Sigmoid colon (tissue), 4 donors: ENCODE data around the gene MICALL2.

Experiments used
- EP300 ChIP-seq, 4 donors: sonication (generic); formaldehyde crosslinking; IDR thresholded peaks; one replicate each; pipeline ENCODE4 v1.6.1; 2017; ENCODE audit warnings: antibody characterized with exemption in 4 of 4
- POLR2A ChIP-seq, 2 donors: fragments of 450-650 bp; IDR thresholded peaks; one replicate each; pipeline ENCODE4 v1.6.1; 2016; ENCODE audit warnings: antibody characterized with exemption in 2 of 2, mild to moderate bottlenecking in 2 of 2, moderate library complexity in 2 of 2
- POLR2AphosphoS5 ChIP-seq, 4 donors: sonication (generic); formaldehyde crosslinking; IDR thresholded peaks; one replicate each; pipeline ENCODE4 v1.6.1; 2017; ENCODE audit warnings: antibody characterized with exemption in 4 of 4
- TF ChIP-seq, protein P1 (sequence below), 4 experiments: fragments of 450-650 bp in 3 of 4; fragments of 200-600 bp in 1 of 4; IDR thresholded peaks; one replicate each; pipeline ENCODE4 v1.5.1; 2016 to 2019; ENCODE audit warnings: antibody characterized with exemption in 4 of 4, mild to moderate bottlenecking in 3 of 4, moderate library complexity in 2 of 4

DNA sequence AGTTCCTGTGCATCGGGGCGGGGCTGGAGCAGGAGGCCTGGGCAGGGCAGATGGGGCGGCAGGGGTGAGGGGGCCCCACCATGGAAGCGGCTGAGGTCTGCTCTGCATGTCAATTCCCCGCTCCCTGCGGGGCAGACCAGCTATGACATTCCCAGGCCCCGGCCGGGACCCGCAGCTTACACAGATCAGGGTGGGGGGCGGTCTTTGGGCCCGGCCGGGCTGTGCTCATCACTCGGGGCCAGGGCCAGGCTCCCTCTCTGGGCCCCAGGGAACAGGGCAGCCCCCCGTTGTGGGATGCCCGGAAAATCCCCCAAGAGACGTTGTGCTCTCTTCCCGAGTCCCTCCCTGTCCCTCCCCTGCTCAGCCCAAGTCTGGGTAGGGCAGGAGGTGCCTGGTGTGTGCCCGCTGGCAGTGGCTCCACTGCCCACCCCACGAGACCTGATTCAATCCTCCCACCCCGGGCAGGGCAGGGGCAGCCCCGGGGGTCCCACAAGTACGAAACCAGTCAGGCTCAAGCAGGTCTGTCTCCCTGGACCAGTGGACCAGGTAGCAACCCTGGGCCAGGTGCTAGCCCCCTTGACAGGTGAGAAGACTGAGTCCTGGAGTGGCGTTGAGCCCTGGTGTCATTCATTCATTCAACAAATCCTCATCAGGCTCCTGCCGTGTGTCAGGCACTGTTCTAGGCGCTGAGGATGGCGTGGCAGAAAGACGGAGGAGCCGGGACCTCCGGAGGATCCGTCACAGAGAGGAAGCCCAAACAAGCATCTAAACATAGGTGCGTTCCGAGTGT, 29.0 kb downstream of the MICALL2 start:
- TF ChIP-seq, protein P1, sequence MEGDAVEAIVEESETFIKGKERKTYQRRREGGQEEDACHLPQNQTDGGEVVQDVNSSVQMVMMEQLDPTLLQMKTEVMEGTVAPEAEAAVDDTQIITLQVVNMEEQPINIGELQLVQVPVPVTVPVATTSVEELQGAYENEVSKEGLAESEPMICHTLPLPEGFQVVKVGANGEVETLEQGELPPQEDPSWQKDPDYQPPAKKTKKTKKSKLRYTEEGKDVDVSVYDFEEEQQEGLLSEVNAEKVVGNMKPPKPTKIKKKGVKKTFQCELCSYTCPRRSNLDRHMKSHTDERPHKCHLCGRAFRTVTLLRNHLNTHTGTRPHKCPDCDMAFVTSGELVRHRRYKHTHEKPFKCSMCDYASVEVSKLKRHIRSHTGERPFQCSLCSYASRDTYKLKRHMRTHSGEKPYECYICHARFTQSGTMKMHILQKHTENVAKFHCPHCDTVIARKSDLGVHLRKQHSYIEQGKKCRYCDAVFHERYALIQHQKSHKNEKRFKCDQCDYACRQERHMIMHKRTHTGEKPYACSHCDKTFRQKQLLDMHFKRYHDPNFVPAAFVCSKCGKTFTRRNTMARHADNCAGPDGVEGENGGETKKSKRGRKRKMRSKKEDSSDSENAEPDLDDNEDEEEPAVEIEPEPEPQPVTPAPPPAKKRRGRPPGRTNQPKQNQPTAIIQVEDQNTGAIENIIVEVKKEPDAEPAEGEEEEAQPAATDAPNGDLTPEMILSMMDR (IDR thresholded peaks at IDR 0.05) = no peak
- TF ChIP-seq EP300 (IDR thresholded peaks at IDR 0.05) (no peak), POLR2A (IDR thresholded peaks at IDR 0.05) (no peak), POLR2AphosphoS5 (IDR thresholded peaks at IDR 0.05) (no peak)
